Epithelial cell of prostate (primary cell): ENCODE measurements around the gene VASN.
"Not testable (repeated sequence)": the region's sequence is repeated elsewhere in the genome, so short reads cannot be mapped to it uniquely, and the experiment has no call there.

Source experiments
- DNase-seq: peaks from one replicate; pipeline ENCODE4 v3.0.0-alpha.2; 2011; ENCODE audit warnings: low read depth, low spot score
- H3K27ac ChIP-seq: fragments of 450-650 bp; 2 replicates; pipeline ENCODE4 v1.5.1; 2017; ENCODE audit warnings: mild to moderate bottlenecking

VASN gene

DNA sequence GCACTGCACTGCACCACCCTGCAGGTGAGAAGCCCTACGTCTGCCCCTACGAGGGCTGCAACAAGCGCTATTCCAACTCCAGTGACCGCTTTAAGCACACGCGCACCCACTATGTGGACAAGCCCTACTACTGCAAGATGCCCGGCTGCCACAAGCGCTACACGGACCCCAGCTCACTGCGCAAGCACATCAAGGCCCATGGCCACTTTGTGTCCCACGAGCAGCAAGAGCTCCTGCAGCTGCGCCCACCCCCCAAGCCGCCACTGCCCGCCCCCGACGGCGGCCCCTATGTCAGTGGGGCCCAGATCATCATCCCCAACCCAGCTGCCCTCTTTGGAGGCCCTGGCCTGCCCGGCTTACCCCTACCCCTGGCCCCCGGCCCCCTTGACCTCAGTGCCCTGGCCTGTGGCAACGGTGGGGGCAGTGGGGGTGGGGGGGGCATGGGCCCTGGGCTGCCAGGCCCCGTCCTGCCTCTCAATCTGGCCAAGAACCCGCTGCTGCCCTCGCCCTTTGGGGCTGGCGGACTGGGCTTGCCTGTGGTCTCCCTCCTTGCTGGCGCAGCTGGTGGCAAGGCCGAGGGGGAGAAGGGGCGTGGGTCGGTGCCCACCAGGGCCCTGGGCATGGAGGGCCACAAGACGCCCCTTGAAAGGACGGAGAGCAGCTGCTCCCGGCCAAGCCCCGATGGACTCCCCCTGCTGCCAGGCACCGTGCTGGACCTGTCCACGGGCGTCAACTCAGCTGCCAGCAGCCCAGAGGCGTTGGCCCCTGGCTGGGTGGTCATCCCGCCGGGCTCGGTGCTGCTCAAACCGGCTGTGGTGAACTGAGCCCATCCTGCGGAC is 34.7 kb upstream of the VASN start:
- no peak overlapping the region for H3K27ac ChIP-seq
- no peak for DNase-seq

DNA sequence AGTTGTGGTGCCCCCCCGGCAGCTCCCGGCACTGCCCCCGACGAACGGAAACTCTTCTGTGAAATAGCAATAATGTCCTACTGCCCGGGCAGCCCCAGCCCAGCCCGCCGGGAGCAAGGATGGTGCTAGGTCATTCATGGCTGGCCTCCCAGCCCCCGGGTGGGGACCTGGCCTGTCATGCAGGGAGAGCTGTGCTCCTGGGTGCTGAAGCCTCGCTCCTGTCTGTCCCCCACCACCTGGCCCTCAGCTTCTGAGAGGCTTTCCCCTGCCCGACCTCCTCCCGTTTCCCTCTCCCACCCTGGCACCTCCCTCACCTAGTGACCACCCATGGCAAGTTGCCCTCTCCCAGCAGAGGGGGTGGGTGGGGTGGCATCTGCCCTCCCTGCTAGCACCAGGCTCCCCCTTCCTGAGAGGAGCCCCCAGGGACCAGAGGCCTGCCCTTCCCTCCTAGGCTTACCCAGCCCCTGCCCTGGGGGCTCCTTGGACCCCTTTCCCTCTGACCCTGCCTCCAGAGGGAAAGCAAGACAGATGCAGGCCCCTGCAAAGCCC is 34.0 kb upstream of the VASN start:
- no peak for DNase-seq
- no peak overlapping the region for H3K27ac ChIP-seq

DNA sequence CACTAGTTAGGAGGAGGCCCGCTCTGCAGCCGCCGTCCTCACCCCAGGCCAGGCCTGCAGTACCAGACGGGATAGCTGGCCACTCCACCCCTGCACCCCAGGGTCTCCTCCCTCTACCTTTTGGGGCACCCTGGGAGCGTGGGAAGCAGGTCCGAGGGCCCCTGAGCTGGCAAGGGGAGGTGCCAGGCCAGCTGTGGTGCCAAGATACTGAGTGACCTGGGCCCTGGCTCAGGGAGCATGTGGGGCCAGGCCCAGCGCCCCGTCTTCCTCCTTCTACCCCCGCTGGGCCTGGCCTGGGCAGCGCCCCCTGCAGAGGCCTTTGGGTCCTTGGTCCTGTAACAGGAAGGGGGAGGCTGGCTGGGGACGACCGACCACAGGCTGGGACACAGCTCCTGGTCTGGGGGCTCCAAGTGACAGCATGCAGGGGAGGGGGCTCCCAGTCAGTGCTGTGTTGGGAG is 33.5 kb upstream of the VASN start:
- no peak overlapping the region for H3K27ac ChIP-seq
- no peak for DNase-seq

DNA sequence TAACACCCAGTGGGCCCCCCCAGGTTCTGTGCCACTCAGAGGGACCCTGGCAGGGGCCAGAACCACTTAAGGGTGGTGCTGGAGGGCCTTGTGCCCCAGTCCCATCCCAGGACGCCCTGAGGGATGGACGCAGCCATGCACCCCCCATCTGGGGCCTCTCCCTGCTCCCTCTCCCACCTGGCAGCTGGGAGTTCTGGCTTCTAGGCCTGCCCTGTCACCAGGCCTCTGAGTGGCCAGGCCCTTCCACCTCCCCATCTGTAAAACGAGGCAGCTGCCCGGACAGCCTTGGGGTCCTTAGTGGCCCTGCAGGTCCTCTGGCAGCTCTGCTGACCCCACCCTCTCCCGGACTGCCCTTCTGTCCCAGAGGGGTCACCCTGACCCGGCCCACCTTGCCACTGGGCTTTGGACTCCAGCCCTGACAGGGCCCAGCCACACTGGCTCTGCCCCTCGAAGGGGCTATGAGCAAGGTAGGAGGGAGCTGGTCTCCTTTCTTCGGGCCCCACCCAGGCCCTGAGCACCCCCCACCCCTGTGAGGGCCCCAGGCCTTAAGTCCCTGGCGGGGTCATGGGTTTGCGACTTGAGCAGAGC is 32.8 kb upstream of the VASN start:
- no peak overlapping the region for H3K27ac ChIP-seq
- no peak for DNase-seq

DNA sequence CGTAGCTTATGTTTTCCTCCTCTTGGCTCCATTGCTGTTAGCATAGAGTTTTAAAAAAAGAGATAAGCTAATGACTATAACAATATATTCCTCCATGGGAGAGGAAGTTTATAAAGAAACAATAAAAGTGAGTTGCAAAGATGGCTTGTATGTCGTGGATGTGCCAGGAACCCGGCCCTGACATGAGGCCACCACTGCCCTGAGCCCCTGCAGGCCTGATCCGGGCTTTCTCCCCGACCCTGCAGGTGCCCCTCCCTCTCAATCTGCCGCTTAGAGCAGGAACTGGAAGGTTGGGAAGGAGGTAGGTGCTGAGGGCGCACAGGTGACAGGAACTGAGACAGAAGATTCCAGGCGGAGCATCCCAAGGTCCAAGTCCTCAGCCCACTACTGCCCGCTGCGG is 32.2 kb upstream of the VASN start:
- no peak overlapping the region for H3K27ac ChIP-seq

DNA sequence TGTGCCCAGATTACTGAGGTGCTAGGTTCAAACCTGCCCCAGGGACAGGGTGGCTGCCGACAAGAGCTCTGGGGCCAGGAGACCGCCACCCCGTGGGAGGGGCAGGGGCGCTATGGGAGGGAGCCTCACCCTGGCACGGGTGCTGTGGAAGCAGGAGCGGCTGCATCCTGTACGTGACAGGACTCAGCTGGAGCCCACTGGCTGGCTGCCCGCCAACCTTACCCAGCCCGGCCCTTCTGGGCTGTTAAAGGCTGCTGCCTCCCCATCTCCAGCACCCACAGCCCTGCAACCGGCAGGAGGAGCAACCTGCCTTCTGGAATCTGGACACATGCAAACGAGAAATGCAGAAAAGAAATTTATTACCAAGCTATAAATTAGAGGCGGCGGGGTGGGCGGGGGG is 31.7 kb upstream of the VASN start:
- no peak overlapping the region for H3K27ac ChIP-seq
- DNase-seq, result no peak

More for the DNA sequence above, 32.2 kb upstream of the VASN start:
- DNase-seq, result no peak

DNA sequence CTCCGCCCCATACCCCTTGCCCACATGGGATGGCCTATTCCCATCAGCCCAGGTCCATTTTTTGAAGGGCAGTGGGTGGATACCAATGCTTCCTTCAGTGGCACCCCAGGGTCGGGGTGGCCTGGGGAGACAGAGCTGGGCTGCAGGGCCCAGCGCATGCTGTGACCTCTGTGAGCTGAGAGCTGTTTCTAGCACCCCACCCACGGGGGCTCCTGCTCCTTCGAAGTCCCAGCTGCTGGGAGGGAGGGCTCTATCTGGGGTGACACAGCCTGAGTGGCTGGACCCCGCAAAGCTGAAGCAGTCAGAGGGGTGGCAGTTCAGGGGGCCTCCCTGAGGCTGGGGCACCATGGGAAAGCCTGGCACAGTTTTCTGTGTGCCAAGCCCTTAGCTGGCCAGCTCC is 31.2 kb upstream of the VASN start:
- DNase-seq, result no peak
- H3K27ac ChIP-seq, result no peak overlapping the region

DNA sequence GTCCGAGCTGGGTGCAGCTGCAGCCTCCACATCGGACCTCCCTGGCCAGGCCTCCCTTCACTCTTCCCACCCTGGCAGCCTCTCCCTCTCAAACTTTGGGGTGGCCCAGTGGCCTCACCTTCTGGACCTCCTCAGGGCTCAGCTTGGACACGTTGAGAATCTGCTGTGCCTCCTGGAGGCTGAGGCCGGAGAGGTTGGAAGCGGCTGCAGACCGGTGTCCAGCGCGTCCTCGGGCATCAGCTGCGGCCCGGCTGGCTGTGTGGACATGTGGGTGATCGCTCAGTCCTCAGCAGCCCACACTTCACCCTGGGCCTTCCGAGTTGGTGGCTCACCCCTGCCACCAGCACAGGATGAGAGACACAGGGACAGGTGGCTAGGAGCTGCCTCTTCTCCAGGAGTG is 30.4 kb upstream of the VASN start:
- no peak overlapping the region for H3K27ac ChIP-seq
- no peak for DNase-seq

DNA sequence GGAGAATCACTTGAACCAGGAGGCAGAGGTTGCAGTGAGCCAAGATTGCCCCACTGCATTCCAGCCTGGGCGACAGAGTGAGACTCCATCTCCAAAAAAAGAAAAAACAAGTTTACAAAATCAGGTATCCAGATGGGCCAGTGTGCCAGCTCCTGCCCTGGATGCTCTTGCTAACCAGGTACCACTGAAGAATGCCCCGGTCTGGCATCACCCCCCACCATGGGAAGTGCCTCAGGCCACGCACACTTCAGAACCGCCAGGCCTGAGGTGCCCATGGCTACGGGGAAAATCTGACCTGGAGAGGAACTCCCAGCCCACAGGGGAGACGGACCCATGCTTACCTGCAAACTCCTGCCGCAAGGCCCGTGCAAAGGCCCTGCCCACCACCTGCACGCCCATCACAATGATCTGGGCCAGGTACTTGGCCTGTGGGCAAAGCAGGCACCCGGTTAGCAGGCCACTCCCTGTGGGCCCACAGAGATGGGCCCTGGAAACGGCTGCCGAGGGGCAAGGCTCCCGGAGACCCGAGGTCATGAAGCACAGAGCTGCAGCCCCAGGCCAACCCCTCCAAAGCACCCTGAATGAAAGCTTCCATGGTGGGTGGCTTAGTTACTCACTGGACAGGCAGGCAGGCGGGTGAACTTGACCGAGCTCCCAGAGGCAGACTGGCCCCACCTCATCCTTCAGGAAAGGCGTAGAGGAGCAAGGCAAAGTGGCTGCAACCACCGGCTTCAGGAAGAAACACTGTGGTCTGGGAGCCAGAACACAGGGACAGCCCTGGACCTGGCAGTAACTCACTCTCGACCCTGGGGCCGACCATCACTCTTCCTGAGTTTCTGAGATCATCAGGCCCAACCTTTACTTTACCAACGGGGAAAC is 28.5 kb upstream of the VASN start:
- DNase-seq, result no peak
- H3K27ac ChIP-seq, result no peak overlapping the region

DNA sequence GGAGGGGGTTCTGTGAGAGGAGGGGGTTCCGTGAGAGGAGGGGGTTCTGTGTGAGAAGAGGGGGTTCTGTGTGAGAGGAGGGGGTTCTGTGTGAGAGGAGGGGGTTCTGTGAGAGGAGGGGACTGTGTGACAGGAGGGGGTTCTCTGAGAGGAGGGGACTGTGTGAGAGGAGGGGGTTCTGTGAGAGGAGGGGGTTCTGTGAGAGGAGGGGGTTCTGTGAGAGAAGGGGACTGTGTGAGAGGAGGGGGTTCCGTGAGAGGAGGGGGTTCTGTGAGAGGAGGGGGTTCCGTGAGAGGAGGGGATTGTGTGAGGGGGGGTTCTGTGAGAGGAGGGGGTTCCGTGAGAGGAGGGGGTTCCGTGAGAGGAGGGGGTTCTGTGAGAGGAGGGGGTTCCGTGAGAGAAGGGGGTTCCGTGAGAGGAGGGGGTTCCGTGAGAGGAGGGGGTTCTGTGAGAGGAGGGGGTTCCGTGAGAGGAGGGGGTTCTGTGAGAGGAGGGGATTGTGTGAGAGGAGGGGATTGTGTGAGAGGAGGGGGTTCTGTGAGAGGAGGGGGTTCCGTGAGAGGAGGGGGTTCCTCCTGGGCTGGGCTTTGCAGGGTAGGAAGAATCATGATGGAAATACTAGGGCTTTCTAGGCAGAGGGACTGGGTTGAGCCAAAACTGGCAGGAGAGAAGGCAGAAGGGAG is 27.2 kb upstream of the VASN start:
- DNase-seq, H3K27ac ChIP-seq: not testable (repeated sequence)

DNA sequence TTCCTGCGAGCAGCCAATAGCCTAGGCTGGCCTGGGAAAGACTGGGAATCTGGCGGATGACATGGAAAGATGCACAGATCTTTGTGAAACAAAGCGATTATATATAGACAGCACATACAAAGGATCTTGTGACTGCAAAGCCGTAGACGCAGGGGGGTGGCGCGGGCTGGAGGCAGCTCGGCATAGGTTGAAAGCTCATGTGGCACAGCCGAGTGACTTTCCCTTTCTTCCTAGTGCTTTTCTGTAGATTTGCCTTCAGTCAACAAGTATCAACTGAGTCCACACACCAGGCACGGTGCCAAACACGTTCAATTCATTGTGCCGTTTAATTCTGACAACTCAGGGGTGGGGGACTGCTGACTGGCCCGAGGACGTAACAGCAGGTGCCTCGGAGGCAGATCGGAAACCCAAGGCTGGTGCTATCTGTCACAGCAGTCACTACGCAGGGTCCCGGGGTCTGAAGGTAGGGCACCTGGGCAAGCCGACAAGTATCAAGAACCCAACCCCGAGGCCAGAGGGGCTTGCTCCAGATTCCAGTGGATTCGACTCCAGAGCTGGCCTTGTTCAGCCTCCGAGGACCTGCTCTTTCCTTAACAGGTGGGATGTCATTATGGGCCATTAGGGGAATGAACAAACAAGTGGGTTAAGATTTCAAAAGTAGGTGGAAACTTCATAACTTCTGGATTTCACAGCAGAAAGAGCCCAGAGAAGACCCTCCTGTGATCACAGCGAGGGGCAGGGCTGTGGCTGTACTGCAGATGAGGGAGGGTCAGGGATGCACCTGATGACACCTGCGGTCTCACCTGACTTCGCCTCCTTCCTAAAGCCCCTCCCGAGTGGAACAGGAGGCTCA is 26.4 kb upstream of the VASN start:
- DNase-seq, result no peak
- no peak overlapping the region for H3K27ac ChIP-seq

DNA sequence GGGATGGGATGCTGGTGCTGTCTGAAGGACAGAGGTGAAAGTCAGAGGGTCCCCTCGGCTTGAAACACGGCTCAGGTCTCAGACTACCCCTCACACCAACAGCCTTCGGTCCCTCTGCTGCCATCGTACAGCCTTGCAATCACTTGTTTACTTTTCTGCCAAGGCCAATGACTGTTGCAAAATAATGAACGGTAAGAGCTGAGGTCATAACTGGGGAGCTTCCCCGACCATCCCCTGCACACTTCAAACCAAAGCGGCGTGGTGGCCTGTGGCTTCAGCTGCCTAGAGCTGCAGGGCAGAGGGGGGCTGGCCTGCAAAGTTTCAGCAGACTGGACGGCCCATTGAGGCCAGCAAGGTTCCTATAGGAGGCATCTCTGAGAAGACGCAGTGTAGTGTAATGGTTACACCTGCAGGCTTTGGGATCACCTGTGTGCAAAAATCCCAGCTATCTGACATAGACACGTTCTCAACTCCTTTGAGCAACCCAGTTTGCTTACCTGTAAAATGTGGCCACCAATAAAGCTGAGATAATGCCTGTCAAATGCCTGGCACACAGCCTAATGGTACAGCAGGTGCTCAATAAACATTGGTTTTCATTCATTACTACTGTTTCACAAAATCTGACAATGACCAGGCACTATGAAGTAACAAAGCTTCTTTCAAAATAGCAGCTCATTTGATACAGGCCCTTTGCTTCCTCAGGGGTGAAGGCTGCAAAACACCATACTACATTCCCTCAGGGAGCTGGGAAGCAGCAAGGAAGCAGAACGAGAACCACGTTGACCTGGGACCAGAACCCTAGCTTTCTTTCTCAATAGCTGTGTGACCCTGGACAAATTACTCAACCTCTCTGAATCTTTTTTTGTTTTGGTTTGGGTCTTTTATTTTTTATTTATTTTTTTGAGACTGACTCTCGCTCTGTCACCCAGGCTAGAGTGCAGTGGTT is 25.5 kb upstream of the VASN start:
- DNase-seq, result no peak
- H3K27ac ChIP-seq, result no peak overlapping the region

DNA sequence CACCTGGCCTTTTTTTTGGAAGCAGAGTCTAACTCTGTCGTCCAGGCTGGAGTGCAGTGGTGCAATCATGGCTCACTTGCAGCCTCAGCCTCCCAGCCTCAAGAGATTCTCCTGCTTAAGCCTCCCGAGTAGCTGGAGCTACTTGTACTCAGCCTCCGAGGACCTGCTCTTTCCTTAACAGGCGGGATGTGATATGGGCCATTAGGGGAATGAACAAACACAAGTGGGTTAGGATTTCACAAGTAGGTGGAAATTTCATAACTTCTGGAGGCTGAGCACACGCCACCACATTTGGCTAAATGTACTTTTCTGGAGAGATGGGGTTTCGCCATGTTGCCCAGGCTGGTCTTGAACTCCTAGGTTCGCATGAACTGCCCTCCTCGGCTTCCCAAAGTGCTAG is 24.6 kb upstream of the VASN start:
- H3K27ac ChIP-seq, result no peak overlapping the region
- no peak for DNase-seq

DNA sequence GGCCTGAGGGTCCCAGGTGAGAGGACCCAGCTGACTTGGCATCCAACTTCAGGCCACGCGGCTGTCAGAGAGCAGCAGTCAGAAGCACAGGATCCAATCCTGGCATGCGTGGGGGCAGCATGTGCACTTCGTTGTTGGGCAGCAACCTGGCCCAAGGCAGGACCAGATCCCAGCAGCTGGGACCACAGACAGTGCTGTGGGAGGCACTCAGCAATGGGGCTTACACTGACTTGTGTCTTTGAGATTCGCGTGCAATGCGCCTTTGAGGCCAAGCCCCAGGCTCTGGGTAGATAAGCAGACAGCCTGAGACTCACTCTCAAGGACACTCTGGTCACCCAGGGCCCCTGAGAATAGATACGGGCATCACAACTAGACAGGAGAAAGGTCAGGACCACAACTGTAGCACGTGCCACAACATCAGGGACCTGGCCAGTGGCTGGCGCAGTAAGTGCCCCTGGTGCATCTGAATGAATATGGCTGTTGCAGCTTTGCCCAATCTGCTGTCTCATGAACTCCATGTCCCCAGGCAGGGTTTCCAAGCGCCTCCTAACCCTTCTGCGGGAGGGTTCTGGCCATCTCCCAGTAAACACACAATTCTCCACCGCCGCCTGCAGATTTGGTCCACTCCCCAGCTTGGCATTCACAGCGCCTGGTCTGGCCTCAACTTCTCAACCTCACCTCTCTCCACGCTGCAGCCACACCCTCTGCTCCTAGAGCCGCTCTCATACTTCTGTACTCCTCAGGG is 23.7 kb upstream of the VASN start:
- no peak for DNase-seq
- H3K27ac ChIP-seq, result no peak overlapping the region

DNA sequence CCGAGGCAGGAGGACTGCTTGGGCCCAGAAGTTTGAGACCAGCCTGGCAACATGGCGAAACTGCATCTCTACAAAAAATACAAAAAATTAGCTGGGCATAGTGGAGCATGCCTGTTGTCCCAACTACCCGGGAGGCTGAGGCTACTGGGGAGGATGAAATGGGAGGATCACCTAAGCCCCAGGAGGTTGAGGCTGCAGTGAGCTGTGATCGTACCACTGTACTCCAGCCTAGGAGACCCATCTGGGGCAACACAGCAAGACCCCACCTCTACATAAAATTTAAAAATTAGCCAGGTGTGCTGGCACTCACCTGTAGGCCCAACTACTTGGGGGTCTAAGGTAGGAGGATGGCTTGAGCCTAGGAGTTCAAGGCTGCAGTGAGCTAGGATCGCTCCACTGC is 22.3 kb upstream of the VASN start:
- DNase-seq, result no peak
- H3K27ac ChIP-seq, result no peak overlapping the region

DNA sequence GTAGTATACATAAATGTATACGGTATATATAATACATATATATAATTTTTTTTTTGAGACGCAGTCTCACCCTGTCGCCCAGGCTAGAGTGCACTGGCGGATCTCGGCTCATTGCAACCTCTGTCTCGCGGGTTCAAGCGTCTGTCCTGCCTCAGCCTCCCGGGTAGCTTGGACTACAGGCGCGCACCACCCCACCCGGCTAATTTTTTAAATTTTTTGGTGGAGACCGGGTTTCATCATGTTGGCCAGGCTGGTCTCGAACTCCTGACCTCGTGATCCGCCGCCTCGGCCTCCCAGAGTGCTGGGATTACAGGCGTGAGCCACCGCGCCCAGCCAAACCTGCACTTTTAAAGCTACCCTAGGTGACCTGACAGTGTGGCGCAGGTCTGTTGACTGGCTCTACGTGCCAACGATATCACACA is 21.3 kb upstream of the VASN start:
- H3K27ac ChIP-seq, result peak overlapping the region; percentile 72
- no peak for DNase-seq
